ENCODE results near the gene HBG1. TPM values are rescaled to one million over a fixed set of nuclear protein-coding genes. Genes with fewer than 3 reads are reported as not detected.

The HBG1 gene
- total and polyA plus RNA-seq, 2 of the 8 experiments (the other 6 are each of a cell fraction or from before 2014, with no cell fraction given): 0.26 TPM; not detected in 1

- no peak for FAIRE-seq
- Histone ChIP-seq H3K14ac (ENCODE audit: insufficient read length) (no peak overlapping the region), H3K18ac (ENCODE audit: extremely low read depth, low read length) (no peak overlapping the region), H3K79me1 (ENCODE audit: low read depth, low read length) (no peaks in the 10 kb centered on the region), H2BK15ac (ENCODE audit: low read length) (no peak overlapping the region), H3K9me3 (ENCODE audit: insufficient read depth in 2 of 2, low read depth in 1 of 2, low read length in 1 of 2) (no peaks in the 10 kb centered on the region), H3K79me2 (ENCODE audit: control insufficient read depth in 1 of 2, insufficient read depth in 2 of 2, low read length in 2 of 2) (no peaks in the 10 kb centered on the region), H3K27me3 (replicated peaks in 1 of 4; ENCODE audit: control insufficient read depth in 3 of 4, extremely low read depth in 1 of 4, insufficient read depth in 3 of 4, low read length in 3 of 4) (peaks cover 0 to 1% (median 0%) of the 10 kb centered on the region in 4 experiments; a peak in 3 of 7 replicates), H3K9ac (replicated peaks in 1 of 4; ENCODE audit: extremely low read depth in 1 of 4, low read depth in 3 of 4, low read length in 3 of 4) (no peak overlapping the region), H3K23ac (ENCODE audit: insufficient read length) (no peak overlapping the region), H2BK12ac (ENCODE audit: low read depth, low read length) (no peak overlapping the region), H3K56ac (replicated peaks; ENCODE audit: insufficient read length, low read depth, low read length) (no peak overlapping the region), H2BK5ac (ENCODE audit: low read depth, low read length) (no peak overlapping the region), H3K27ac (ENCODE audit: low read depth, low read length) (no peak overlapping the region), H2AFZ (ENCODE audit: low read length) (no peak overlapping the region), H3K4me2 (ENCODE audit: insufficient read depth in 1 of 2, low read depth in 2 of 2, low read length in 2 of 2) (no peak overlapping the region), H3K4me3 (ENCODE audit: extremely low read depth in 1 of 4, insufficient read depth in 2 of 4, low read depth in 3 of 4, low read length in 4 of 4) (no peak overlapping the region), H3K4ac (replicated peaks; ENCODE audit: insufficient read length, low read depth, low read length) (no peak overlapping the region), H4K20me1 (replicated peaks in 1 of 2; ENCODE audit: control insufficient read depth in 1 of 2, insufficient read depth in 2 of 2, low read length in 2 of 2) (no peaks in the 10 kb centered on the region), H3K36me3 (ENCODE audit: control insufficient read depth in 2 of 4, insufficient read depth in 4 of 4, low read length in 3 of 4) (no peaks in the 10 kb centered on the region), H2BK120ac (replicated peaks; ENCODE audit: low read depth, low read length) (no peak overlapping the region), H2BK20ac (ENCODE audit: low read length) (no peak overlapping the region), H2AK5ac (ENCODE audit: low read depth, low read length) (no peak overlapping the region), H4K91ac (replicated peaks; ENCODE audit: insufficient read length, low read length) (no peak overlapping the region), H4K5ac (ENCODE audit: insufficient read length, low read depth, low read length) (no peak overlapping the region), H3K23me2 (ENCODE audit: low read depth, low read length) (no peaks in the 10 kb centered on the region), H4K8ac (ENCODE audit: extremely low read depth, insufficient read depth, low read length) (no peak overlapping the region), H3K4me1 (replicated peaks in 1 of 4; ENCODE audit: control insufficient read depth in 3 of 4, insufficient read depth in 4 of 4, low read length in 3 of 4) (peaks cover under 1 to 5% (median 1%) of the 10 kb centered on the region in 4 experiments; a peak in 5 of 7 replicates)
- TF ChIP-seq GABPA (IDR thresholded peaks at IDR 0.05; ENCODE audit: borderline replicate concordance, insufficient read depth, low read length): no peak
- TF ChIP-seq RNF2 (IDR thresholded peaks at IDR 0.05; ENCODE audit: borderline replicate concordance, low read depth, low read length, missing control alignments, poor library complexity, severe bottlenecking): no peak
- TF ChIP-seq SAP30 (IDR thresholded peaks at IDR 0.05; ENCODE audit: insufficient read depth, insufficient replicate concordance, low read length): no peak
- no peak for TF ChIP-seq CTCF (IDR thresholded peaks at IDR 0.05; ENCODE audit: control extremely low read depth in 1 of 3, insufficient read depth in 1 of 3, low read depth in 1 of 3, low read length in 3 of 3)
- TF ChIP-seq BRCA1 (IDR thresholded peaks at IDR 0.05; ENCODE audit: low read depth, low read length): no peak
- no peak for TF ChIP-seq YY1 (IDR thresholded peaks at IDR 0.05; ENCODE audit: low read depth, low read length)
- TF ChIP-seq PHF8 (conservative IDR thresholded peaks at IDR 0.05; ENCODE audit: low read depth, low read length): no peak
- ChIA-PET POLR2A (ENCODE audit: partially characterized antibody) (no interaction called here), CTCF (ENCODE audit: partially characterized antibody) (no interaction called here)
- WGBS, 2 experiments (ENCODE audit: extremely low coverage in 1 of 2, insufficient coverage in 1 of 2, insufficient read length in 1 of 2, insufficient replicate concordance in 2 of 2, low coverage in 1 of 2, low lambda C conversion rate in 2 of 2, missing lambda C conversion rate in 1 of 2): 100% methylated on average over 1 of the region's 1 CpG; no CpG with 5 or more reads in 1 of the 2 experiments
- no peak for DNase-seq (ENCODE audit: low read depth in 1 of 2, low spot score in 2 of 2)
Observed at GRCh38 chr11:5252919-5253265, 3.2 kb upstream of the HBG1 start.

Data from H1 (cell line).